ENCODE data around the gene P2RY8. TPM values are rescaled to one million over a fixed set of nuclear protein-coding genes. Genes with fewer than 3 reads are reported as not detected.

P2RY8 gene
- total and polyA plus RNA-seq, 10 of the 15 experiments (the other 5 are each of a cell fraction or from before 2014, with no cell fraction given): 2.0 to 64.4 (median 36.5) TPM

DNA sequence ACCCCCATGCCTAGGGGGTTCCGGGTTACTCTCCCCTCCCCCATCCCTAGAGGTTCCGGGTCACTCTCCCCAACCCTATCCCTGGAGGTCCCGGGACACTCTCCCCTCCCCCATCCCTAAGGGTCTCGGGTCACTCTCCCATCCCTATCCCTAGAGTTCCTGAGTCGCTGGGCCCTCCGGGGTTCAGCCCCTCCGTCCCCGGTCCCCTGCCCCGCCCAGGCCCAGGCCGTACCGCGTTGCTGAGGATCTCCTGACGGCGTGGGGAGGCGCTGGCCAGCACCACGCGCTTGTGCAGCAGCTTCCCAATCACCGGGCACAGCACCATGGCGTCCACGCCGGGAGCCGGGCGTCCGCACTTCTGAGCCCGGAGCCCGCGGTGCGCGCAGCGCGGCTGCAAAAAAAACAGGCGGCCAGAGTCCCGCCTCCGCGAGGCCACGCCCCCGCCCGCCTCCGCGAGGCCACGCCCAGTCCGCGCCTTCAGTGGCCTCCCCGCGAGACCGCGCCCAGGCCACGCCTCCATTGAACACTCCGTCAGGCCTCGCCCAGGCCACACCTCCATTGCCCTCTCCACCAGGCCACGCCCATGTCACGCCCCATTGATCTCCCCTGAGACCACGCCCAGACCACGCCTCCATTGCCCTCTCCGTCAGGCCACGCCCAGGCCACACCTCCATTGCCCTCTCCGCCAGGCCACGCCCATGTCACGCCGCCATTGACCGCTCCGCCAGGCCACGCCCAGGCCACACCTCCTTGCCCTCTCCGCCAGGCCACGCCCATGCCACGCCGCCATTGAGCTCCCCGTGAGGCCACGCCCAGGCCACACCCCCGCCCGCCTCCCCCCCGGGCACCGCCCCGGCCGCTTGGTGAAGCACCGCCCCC, 84.2 kb downstream of the P2RY8 start, which contains the start of gene ASMTL (continued):
- no peak for TF ChIP-seq BMI1 (IDR thresholded peaks at IDR 0.05; ENCODE audit: borderline replicate concordance)

DNA sequence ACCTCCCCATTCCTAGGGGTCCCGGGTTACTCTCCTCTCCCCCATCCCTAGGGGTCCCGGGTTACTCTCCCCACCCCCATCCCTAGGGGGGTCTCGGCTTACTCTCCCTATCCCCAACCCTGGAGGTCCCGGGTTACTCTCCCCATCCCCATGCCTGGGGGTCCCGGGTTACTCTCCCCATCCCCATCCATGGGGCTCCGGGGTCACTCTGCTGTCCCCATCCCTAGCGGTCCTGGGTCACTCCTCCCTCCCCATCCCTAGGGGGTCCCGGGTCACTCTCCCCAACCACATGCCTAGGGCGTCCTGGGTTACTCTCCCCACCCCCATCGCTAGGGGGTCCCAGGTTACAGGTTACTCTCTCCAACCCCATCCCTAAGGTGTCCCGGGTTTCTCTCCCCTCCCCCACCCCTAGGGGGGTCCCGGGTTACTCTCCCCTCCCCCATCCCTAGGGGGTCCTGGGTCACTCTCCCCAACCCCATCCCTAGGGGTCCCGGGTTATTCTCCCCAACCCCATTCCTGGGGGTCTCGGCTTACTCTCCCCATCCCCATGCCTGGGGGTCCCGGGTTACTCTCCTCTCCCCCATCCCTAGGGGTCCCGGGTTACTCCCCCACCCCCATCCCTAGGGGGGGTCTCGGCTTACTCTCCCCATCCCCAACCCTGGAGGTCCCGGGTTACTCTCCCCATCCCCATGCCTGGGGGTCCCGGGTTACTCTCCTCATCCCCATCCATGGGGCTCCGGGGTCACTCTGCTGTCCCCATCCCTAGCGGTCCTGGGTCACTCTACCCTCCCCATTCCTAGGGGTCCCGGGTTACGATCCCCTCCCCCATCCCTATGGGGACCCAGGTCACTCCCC, 85.1 kb downstream of the P2RY8 start:
- peak overlapping the region; percentile 85 for H3K9ac ChIP-seq (ENCODE audit: control insufficient read depth, insufficient read depth, low read length)
- no peak for FAIRE-seq
- in situ Hi-C loops (cut with MboI): loop anchor here (10.0 to 25.0 kb wide), 2 partner anchors 1060 to 1163 kb away; partner anchors contain the start of genes DHRSX and ZBED1
- ChIA-PET CTCF (no interaction called here), POLR2A (no interaction called here), SMC1A (ENCODE audit: uncharacterized antibody, unreplicated experiment) (no interaction called here), RAD21 (ENCODE audit: unreplicated experiment) (no interaction called here)
- peaks cover 27% of the 10 kb centered on the region for H3K9me3 ChIP-seq (replicated peaks; ENCODE audit: control insufficient read depth, insufficient read depth, low read length)
- ATAC-seq: no peak
- peaks cover 13% of the 10 kb centered on the region for H3K4me1 ChIP-seq (ENCODE audit: control insufficient read depth, insufficient read depth, low read length)
- H3K4me2 ChIP-seq (ENCODE audit: control insufficient read depth, insufficient read depth): peak overlapping the region; percentile 72
- peak overlapping the region; percentile 79 for H3K27ac ChIP-seq (ENCODE audit: control insufficient read depth, insufficient read depth)
- 20% methylated on average over 11 of the region's 23 CpGs for WGBS (ENCODE audit: insufficient coverage, insufficient replicate concordance, low lambda C conversion rate, missing lambda C conversion rate)
- no peak for DNase-seq (ENCODE audit: low read depth, low spot score)
- H2AFZ ChIP-seq (ENCODE audit: control insufficient read depth, low read depth, low read length): no peak overlapping the region
- no peaks in the 10 kb centered on the region for H4K20me1 ChIP-seq (ENCODE audit: control insufficient read depth, insufficient read depth)
- H3K4me3 ChIP-seq: peak overlapping the region; percentile 95
- H3K27me3 ChIP-seq (replicated peaks in 1 of 2; ENCODE audit: control insufficient read depth in 2 of 2, insufficient read depth in 2 of 2, low read length in 1 of 2): no peaks in the 10 kb centered on the region
- H3K79me2 ChIP-seq (ENCODE audit: control insufficient read depth, insufficient read depth, low read length): peaks cover 55% of the 10 kb centered on the region
- intact Hi-C loops (cut with micrococcal nuclease; ENCODE audit: unreplicated experiment): loop anchor here (1.0 to 10.0 kb wide), 7 partner anchors 60 to 1243 kb away; partner anchors contain the start of genes CD99, GTPBP6 and SLC25A6
- TF ChIP-seq, protein P1, sequence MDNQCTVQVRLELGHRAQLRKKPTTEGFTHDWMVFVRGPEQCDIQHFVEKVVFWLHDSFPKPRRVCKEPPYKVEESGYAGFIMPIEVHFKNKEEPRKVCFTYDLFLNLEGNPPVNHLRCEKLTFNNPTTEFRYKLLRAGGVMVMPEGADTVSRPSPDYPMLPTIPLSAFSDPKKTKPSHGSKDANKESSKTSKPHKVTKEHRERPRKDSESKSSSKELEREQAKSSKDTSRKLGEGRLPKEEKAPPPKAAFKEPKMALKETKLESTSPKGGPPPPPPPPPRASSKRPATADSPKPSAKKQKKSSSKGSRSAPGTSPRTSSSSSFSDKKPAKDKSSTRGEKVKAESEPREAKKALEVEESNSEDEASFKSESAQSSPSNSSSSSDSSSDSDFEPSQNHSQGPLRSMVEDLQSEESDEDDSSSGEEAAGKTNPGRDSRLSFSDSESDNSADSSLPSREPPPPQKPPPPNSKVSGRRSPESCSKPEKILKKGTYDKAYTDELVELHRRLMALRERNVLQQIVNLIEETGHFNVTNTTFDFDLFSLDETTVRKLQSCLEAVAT (IDR thresholded peaks at IDR 0.05): 0 out of 2 replicates have a peak, but pooled peaks have one; percentile 11
- no peak for TF ChIP-seq EZH2 (IDR thresholded peaks at IDR 0.05; ENCODE audit: borderline replicate concordance, control insufficient read depth, low read depth, low read length)
- H3K36me3 ChIP-seq (ENCODE audit: control insufficient read depth in 2 of 2, insufficient read depth in 2 of 2, low read length in 1 of 2): peaks cover 0 to 2% of the 10 kb centered on the region in 2 experiments; a peak in 1 of 4 replicates
- BruUV-seq (replicated peaks): no TSS peak
